ENCODE results near the gene HNRNPL.

GRCh38 chr19:38850976-38851621 is 1.3 kb upstream of the HNRNPL start:
- no peak for TF ChIP-seq ARNTL (CRISPR knock-in tag; IDR thresholded peaks at IDR 0.05; ENCODE audit: borderline replicate concordance, low read depth)
- TF ChIP-seq ESRRG (CRISPR knock-in tag; IDR thresholded peaks at IDR 0.05): no peak
- no peak for TF ChIP-seq TCF4 (CRISPR knock-in tag; IDR thresholded peaks at IDR 0.05; ENCODE audit: borderline replicate concordance)
- TF ChIP-seq CSDC2 (CRISPR knock-in tag; IDR thresholded peaks at IDR 0.05): no peak
- no peak for TF ChIP-seq CREB5 (CRISPR knock-in tag; IDR thresholded peaks at IDR 0.05; ENCODE audit: low read depth)
- no peak for TF ChIP-seq ZFP30 (CRISPR knock-in tag; IDR thresholded peaks at IDR 0.05)
- TF ChIP-seq ISL1 (CRISPR knock-in tag; IDR thresholded peaks at IDR 0.05): no peak
- TF ChIP-seq PPARA (CRISPR knock-in tag; IDR thresholded peaks at IDR 0.05; ENCODE audit: borderline replicate concordance): no peak
- TF ChIP-seq, protein P1, sequence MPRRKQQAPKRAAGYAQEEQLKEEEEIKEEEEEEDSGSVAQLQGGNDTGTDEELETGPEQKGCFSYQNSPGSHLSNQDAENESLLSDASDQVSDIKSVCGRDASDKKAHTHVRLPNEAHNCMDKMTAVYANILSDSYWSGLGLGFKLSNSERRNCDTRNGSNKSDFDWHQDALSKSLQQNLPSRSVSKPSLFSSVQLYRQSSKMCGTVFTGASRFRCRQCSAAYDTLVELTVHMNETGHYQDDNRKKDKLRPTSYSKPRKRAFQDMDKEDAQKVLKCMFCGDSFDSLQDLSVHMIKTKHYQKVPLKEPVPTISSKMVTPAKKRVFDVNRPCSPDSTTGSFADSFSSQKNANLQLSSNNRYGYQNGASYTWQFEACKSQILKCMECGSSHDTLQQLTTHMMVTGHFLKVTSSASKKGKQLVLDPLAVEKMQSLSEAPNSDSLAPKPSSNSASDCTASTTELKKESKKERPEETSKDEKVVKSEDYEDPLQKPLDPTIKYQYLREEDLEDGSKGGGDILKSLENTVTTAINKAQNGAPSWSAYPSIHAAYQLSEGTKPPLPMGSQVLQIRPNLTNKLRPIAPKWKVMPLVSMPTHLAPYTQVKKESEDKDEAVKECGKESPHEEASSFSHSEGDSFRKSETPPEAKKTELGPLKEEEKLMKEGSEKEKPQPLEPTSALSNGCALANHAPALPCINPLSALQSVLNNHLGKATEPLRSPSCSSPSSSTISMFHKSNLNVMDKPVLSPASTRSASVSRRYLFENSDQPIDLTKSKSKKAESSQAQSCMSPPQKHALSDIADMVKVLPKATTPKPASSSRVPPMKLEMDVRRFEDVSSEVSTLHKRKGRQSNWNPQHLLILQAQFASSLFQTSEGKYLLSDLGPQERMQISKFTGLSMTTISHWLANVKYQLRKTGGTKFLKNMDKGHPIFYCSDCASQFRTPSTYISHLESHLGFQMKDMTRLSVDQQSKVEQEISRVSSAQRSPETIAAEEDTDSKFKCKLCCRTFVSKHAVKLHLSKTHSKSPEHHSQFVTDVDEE (CRISPR knock-in tag; IDR thresholded peaks at IDR 0.05): no peak
- TF ChIP-seq, protein P2, sequence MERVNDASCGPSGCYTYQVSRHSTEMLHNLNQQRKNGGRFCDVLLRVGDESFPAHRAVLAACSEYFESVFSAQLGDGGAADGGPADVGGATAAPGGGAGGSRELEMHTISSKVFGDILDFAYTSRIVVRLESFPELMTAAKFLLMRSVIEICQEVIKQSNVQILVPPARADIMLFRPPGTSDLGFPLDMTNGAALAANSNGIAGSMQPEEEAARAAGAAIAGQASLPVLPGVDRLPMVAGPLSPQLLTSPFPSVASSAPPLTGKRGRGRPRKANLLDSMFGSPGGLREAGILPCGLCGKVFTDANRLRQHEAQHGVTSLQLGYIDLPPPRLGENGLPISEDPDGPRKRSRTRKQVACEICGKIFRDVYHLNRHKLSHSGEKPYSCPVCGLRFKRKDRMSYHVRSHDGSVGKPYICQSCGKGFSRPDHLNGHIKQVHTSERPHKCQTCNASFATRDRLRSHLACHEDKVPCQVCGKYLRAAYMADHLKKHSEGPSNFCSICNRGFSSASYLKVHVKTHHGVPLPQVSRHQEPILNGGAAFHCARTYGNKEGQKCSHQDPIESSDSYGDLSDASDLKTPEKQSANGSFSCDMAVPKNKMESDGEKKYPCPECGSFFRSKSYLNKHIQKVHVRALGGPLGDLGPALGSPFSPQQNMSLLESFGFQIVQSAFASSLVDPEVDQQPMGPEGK (CRISPR knock-in tag; IDR thresholded peaks at IDR 0.05; ENCODE audit: borderline replicate concordance): no peak
- no peak for TF ChIP-seq RARB (CRISPR knock-in tag; IDR thresholded peaks at IDR 0.05)
- TF ChIP-seq ZFP3 (CRISPR knock-in tag; IDR thresholded peaks at IDR 0.05): no peak
- no peak for TF ChIP-seq ZNF565 (CRISPR knock-in tag; conservative IDR thresholded peaks at IDR 0.05; ENCODE audit: low read depth)
- TF ChIP-seq ZNF70 (CRISPR knock-in tag; IDR thresholded peaks at IDR 0.05): no peak

Data from SK-N-SH treated with all-trans-retinoic acid at 6 μM for 48 hours (cell line).